DMS53 (cell line): ENCODE measurements around the gene BICC1.

Source experiments
- DNase-seq: peaks from one replicate; lab custom pipeline; 2025; lab: John Stamatoyannopoulos, UW

BICC1 gene

DNA sequence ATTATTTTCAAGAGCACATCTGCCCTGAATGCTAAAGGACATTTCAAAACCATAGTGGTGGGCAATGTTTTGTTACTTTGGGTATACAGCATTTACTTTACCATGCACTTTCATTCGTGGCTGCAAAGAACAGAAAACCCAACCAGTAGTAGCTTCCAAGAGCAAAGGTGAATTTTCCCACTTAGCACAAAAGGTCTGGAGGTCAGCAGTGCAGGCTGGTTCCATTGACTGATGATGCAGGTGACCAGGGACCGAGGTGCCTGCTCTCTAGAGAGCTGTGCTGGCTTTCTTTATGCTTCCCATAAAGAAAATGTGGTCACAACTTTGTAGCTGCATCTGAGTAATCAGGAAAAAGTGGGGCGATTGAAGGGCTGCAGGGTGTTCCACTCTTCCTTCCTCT lies 240.0 kb downstream of the BICC1 start:
- DNase-seq = no peak

DNA sequence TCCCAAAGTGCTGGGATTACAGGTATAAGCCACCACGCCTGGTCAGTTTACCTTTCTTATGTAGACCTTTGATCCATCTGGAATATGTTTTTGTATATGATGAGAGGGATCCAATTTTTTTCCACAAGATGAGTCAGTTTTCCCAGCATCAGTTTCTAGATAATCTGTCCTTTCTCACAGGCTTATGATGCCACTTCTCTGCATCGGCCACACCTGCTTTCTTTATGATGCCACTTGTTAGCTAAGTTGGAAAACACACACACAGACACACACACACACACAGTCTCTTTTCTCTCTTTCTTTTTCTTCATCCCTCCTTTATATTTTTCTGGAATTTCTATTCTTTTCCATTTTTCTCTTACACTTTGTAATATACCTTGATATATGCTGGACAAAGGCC lies 240.8 kb downstream of the BICC1 start:
- no peak for DNase-seq

DNA sequence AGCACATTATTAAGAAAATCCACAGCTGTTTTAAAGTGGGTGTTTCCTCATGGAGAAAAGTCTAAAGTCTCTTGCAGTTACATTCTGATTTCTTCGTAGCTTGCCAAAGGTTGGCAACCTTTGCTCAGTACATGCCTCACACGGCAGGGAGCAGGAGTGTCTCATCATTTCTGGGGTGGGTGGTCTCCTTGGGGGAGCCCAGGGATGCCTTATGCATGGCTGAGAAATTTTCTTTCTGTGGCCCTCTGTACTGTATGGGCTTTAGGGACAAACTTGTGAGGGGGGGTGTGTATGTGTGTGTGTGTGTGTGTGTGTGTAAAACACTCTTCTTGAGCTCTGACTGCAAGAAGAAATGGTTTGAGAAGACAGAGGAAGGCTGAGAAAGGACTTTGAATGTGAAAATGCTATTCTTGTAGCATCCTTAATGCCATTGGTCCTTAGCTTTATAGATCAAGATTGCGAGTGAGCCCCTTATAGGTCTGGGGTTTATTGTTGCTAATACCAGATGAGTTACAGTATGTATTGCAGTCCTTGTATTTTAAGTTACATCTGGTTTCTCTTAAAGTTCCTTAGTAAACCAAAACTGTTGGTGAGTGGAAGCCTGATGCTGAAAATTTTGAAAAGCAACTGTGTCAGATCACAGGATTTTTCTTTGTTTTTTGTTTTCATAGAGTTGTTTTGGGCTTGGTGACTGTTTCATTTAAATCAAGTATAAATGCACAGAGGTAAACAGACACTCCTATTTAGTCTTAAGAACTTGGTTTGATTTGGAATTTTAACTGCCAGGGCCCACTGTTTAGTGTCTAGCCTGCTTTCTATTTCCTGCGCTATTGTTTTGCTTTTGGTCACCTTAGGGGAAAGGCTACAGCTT lies 242.0 kb downstream of the BICC1 start:
- no peak for DNase-seq

DNA sequence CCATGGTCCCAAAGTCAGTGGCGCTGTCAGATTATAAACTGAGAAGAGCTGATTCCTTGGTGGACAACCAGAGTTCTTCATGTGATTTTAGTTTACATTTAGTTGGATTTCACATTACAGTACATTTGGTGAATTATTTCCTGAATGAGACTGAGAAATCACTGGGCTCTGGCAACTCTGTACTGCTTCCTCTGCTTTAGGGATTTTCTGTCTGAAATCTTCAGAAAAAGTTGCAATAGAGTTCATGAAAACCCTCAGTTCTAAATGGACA lies 242.6 kb downstream of the BICC1 start:
- DNase-seq = no peak

DNA sequence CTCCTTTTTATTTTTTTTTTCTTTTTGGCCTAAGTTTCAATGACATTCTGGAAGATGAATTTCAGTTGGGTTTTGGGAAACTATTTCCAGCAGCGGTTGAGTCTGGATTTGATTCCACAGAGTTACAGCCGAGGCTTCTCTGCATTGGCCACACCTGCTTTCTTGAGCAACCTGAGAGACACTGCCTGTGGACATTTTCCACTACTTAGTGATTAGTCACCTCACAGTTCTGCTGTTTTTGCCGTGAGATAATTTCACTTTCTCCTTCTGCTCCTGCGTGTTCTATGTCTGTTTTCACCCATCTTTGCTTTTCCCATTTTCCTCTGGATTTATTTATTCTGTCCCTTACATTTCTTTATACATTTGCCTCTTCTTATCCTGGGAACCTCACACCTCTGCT lies 243.0 kb downstream of the BICC1 start:
- DNase-seq = no peak

DNA sequence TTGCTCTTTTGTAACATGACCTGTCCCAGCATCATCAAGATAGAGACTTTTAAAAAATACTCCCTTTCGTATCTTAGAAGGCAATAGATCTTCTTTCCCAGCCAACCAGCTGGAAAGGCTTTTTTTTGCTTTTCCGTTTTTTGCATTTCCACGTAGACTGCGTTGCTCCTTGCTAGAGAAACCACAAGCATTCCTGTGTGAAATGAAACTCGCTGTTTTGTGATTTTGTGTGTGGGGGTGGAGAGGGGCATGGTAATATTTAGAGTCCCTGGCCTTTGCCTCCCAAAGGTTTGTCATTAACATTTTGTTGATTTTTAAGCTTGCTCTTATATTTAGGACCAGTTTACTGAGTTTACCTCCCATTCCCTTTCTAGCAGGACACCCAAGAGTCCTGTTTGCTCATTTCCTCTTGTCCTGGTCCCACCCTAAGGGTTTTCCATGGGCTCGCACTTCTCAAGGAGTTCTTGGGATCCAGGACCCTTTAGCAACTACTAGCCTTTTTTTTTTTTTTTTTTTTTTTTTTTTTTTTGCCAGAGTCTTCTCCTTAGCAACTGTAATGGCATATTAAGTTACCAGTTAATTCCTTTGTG lies 243.6 kb downstream of the BICC1 start:
- DNase-seq = no peak

DNA sequence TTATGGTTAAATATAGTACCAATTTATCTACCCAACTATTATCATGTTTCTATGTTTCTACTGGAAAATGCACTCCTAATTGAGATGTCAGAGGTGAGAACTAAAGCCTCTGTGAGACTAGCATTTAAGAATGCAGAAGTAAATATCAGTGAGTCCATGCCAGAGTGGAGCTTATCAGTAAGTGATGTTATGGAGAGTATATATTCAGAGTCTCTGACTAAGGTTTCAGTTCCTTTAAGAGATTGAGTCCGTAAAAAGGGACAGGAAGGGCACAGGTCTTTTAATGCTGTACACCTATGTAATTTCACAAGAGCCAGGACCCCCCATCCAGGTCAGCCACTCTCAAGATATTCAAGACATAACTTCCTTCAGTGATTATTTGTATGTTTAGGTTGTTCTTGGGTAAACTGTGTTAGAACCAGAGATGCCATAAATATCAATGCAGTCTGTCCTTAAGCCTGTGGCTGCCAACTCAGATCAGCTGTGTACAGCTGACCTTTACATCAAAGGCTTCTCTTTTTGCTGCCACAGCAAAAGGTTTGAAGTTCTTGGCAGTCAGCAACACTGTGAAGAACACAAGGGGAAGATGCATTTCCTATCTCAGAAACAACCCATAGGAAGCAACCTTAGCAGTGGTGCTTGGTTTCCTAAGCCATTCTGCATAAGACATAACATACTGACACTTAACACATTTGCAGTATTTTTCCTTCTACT lies 244.8 kb downstream of the BICC1 start:
- no peak for DNase-seq

DNA sequence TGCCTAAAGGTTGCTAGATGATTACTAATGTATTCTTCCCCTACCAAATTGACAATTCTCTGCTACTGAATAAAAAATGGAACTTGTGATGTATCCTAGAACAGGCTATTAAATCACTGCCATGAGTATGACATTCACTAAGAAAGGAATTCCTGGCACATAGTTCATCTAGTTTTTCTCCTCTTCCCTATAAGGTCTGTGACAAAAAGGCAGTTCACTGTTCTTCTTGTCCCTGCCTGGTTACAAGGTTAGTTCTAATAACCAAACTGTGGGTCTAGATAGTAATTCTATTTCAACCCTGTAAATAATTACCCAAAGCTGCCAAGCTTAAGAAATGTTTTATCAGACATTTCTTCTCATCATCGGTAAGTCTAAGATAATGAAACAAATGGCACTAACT lies 245.6 kb downstream of the BICC1 start:
- DNase-seq = no peak

DNA sequence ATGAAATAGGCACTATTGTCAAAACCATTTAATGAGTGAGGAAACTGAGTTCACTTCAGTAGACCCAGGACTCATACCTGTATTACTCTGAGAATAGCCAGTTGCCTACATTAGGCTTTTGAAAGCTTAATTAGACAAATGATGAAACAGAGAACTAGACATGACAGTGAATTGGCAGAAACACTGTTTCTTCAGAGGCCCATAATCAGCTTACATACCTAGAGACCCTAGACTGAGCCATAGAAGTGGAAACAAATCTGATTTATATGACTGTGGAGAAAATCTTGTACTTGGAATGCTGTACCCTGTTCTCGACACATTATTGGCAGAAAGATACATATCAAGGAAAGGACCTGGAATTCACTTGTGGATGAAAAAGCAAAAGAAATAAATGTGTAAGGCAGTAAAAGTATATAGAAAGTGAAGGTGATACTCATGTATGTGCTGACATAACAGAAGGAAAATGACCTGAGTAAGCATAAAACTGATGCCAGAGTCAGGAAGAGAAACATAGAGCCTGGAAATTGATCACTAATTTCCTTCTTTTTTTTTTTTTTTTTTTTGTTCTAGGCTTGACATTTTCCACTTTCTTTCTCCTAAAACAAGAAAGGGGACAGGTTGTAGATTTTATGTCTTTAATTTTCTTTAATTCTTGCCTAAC lies 251.5 kb downstream of the BICC1 start:
- no peak for DNase-seq

DNA sequence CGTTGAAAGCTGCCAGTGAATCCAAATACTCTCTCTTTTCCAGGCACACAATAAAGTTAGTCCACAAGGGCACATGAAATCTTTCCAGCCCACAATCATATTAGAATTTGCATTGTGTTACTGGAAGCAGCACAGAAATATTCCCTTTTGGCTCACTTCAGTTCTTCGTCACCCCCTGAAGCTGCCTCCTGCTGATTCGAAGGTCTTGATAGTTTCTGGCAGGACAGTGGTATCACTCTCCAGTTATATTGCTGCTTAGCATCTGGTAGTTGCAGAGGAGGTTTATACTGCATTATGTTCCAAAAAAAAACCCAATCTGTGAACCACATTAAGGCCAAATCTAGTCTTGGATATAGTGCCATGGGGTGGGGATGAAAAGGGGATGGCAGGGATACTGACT lies 253.2 kb downstream of the BICC1 start:
- DNase-seq = no peak

DNA sequence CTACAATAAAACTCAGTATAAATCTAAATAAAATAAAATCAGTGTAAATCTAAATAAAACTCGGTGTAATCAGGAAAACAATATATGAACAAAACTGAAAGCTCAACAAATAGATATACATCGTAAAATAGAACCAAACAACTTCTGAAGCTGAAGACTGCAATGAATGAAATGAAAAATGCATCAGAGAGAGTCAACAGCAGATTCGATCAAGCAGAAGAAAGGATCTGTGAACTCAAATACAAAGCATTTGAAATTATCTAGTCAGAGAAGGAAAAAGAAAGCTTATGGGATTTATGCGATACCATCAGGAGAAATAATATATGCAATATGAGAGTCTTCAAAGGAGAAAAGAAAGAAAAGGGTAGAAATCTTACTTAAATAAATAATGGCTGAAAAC lies 255.0 kb downstream of the BICC1 start:
- DNase-seq = no peak

DNA sequence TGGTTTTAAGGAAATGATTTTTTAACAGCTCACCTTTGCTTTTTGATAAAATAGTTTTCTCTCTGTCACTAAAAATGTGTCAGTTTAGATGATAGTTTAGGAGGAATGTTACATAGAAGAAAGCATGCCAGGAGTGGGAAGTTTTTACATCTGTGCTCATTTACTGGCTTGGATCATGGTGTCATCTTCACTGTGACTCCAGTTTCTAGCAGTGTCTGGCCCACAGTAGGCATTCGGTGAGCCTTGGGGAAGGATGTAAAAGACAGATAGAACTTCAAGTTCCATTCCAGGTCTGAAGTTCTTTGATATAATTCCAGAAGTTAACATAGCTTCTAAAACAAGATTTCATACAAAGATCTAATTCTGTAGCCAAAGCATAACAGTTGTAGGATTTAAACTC lies 259.2 kb downstream of the BICC1 start:
- no peak for DNase-seq

DNA sequence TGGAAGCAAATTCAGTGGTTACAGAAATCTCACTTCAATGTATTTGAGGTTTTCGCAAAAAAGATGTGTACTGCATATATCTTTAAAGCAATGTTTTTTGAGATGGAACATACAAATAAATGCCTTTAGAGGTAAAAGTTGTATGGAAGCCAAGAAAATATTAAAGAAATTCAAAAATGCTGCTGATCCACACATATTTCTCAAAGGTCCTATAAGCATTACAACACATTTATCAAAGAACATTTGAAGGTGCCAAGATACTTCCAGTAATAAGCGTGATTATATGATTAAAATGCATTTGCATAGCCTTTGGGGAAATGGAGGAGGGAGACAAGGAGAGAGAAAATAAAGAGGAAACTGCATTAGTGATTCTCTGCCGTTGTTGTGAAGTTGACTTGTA lies 260.1 kb downstream of the BICC1 start:
- no peak for DNase-seq

DNA sequence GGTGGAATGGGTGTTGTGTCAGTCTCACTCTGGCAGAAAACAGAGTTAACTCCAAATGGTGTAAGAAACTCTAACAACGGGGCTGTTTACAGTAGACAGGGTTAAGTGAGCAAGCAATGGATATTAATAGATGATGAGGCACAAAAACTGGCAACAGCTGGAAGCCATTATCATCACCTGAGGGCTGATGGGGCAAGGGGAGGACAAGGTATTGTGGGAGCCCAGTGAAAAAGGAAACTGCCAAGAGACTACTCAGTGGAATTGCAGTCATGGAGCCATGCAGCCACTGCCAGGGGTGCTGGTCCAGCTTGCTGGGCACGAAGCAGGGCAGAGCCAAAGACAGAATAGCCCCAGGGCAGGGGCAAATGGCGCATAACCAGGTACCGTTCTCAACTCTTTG lies 260.7 kb downstream of the BICC1 start:
- no peak for DNase-seq

DNA sequence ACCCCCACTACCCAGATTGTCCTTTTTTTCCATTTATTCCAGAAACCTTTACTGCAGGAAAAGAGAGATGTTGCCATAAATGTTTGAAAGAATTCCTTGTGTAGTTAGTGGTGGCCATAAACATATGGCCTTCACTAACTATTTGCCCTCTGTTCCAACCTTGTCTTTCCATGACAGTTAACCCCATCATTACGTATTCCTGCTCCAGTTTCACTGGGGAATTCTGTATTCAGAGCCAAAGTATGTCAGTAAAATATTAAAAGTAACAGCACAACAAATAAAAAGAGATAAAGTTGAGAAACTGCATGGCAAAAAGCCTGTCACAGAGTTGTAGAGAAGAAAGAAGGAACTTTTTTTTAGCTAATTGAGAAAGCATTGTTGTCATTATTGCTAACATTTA lies 261.3 kb downstream of the BICC1 start:
- DNase-seq = no peak

DNA sequence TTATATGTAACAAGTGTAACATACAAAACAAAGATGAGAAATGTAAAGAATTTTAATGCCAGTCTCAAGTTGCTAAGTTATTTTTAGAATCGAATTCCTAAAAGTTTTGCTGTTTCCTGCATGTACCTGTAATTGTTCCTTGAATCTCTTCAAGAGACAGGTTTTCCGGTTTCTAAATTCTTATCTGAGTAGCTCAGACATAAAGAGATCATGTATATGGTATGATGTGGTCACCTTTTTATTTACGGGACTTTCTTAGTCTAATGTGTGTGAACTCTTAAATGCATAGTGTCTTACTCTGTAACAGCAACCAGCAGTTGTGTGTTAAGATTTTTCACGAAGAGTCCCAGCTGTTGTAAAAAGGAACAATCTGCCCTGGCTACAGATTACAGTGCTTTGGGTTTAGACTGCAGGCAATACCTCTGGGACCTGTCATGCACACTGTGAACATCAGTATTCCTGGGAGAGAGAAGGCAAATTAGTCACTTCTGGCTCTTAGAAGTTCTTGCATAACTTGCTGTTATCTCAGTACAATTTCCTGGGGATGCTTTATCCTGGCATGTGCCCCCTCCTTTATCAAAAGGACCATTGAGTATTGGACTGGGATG lies 263.4 kb downstream of the BICC1 start:
- no peak for DNase-seq

DNA sequence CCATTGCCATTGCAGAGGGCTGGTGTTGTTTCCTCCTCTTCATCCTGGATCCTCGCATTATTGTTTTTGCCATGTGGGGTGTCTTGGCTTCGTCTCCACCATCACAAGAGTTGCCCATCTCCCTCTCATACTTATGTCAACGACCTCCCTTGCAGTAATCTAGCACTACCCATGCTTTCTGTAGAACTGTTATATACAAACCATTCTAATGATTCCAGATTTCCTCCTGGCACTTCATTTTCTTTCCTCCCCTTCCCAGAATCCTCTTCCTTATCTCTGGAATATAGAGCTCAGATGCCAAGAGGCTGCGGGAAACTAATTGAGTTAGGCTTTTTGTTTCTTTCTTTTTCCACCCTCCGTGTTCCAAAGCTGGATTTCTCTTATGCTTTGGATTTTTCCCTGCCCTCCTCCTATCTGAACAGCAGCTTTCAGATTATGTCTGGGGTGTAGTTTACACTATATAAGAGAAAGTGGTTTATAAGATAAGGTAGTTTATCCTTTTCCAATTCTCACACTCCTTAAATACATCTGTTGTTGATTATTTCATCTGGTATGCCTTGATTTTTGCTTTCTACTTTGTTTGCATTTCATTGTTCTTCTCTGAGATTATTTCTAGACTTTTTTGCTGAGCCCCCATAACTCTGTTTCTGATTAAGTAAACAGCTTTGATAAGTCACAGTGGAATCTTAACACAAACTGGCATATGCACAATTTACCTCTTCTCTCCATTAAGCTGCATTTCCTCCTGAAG lies 264.1 kb downstream of the BICC1 start:
- no peak for DNase-seq

DNA sequence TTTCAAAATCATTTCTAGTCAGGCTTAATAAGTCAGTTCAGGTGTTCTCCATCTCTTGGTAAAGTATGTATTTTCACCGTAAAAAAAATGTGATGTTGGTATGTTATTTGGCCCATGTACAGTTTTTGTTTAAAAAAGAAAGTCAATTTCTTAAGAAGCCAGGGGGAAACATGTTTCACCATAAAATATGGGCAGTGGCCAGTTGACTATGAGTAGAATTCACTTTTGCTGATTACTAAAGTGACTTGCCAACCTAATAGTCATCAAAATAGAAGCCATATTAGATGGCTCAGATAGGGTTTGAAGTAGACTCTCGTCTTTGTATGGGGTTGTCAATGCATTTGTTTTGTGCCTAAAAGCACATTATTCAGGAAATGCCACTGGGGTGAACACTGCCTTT lies 266.3 kb downstream of the BICC1 start:
- no peak for DNase-seq

DNA sequence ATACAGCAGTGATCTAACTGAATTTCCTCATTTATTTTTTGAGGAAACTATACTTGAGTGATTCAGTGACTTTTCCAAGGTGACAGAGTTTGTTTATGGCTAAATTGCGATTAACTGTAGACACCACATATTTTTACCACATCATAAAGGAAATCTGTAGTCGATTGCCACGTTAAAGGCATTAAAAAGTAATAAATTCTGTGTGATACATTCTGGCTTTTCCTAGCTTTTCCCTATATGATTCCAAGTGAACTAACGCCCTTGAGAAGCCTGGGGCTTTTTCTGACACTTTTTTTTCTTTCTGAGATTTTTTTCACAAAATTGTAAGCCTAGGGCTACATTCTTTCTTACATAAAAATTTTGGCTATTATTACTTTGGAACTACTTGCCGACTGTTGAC lies 266.9 kb downstream of the BICC1 start:
- no peak for DNase-seq

DNA sequence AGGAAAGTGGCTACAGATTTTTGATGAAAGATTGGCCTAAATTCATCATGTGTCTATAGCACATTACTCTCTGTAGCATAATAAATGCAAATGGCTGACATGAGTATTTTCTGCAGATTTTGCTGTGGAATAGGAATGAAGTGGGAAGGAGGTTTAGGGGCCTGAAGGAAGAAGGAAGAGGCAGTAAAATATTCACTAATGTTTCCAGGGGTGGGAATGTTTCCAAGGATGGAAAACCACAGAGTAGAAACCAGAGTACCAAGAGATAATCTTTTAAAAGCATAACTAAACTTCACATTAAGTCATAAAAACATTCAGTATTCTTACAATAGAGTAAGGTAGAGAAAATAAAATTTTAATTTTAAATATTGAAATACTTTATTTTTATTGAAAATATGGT lies 267.8 kb downstream of the BICC1 start:
- no peak for DNase-seq

DNA sequence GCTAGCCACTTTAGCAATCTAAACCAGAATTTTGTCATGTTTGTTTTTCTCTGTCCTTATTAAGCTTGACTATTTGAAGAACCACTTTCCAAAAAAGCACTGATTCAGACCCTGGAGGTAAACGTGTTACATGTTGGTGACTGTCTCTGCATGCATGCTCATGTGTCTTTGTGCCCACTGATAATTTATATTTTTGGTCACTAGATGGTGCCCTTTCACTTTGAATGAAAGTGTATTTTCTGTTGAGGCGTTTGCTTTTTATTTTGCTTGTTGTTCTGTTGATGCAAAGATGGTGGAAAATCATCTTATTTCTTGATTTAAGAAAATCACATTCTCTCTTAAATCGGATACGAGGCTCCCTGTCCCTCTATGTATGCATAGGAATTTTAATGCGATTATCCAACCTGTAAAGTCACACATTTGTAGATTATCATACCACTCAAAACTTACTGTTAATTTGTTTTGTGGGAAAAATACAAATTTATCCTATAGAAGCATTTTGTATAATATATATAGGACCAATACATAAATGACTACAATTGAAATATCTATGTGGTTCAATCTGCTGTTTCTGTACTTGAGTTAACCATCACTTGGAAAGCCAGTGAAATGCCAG lies 269.3 kb downstream of the BICC1 start:
- DNase-seq = peak; percentile 70
